GM18498 (cell line): ENCODE data around the gene HOXA1.

Experiments used
- ATAC-seq: cut with Tn5 transposase; IDR thresholded peaks from one replicate; pipeline ENCODE4 v1.9.1; 2021; ENCODE audit warnings: mild to moderate bottlenecking, moderate library complexity; ENCODE audit not compliant: unreplicated experiment

The HOXA1 gene

GRCh38 chr7:27117887-27118491 is 22.2 kb upstream of the HOXA1 start:
- ATAC-seq: no peak

DNA sequence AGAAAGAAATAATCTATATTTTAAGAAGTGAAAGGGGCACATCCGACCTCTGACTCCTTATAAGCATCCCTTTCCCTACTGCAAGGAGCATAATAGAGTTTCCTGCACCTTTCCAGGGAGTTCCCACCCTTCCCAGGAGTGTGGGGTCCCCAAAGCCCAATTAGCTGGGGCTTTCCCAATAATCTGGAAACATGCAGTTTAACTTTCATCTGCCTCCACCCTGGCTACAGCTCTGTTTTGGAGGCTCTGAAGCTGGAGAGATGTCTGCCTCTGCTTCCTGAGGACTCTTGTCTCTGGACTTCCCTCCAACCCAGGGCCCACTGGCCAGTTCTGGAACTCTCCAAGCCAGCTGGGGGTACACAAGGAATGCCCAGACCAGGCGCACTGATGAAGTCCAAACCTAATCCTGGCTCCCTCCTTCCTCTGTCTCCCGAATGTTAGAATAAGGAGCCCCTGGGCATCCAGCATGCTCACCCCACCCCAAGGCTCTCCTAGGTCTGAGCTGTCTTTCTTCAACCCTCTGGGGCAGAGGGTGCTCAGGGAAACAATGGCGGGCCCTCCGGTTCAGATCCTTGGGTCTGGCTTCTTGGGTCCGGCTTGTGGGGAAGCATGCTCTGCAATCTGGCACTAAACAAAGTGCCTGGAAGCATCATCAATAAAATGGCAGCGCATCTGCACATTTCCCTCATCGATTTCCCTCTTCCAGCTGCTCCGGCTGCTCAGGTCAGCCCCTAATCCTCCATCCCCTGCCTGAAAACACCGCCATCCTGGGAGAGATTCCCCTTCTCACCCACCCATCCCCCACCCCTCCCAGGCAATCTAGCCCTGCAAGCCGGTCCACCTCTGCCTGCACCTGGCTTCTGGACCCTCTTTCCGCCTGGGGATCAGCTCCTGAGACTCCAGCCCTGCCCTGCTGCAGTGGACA is 21.4 kb upstream of the HOXA1 start:
- ATAC-seq: no peak

GRCh38 chr7:27116031-27116961 is 20.5 kb upstream of the HOXA1 start:
- no peak for ATAC-seq

GRCh38 chr7:27115221-27116026 is 19.6 kb upstream of the HOXA1 start:
- ATAC-seq: no peak

GRCh38 chr7:27114881-27115220 is 19.1 kb upstream of the HOXA1 start:
- no peak for ATAC-seq

DNA sequence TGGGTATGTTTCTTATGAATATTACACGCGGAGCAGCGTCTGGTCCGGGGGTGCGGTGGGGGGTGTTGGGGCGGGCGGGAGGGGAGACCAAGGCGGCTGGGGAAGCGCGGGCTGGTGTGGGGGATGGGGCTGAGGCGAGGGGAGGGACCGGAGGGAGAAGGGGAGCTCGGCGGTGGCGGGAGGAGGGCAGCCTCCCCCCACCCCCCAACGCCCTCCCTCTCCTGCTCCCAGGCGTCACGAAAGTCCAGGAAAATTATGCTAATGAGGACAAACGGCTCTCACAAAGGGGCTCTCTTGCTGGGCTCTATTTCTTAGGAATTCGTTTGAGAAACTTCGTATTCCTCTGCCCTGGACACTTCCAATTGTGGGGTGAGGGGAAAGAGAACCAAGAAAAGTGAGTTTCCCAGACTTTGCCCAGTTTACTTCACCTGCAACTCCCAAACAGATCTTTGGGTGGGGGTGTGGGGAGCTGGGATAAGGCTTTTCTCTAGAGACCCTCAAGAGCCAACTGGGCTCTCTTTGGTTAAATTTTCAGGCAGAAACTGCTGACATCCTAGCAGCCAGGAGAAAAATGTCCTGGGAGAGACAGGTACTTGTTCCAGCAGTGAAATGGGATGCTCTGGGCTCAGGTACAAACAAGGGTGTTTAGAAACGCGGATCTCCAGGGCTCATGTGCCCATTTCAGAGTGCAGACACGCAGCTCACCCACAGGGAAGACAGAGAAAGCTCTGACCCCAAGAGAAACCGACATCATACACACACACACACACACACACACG is 18.4 kb upstream of the HOXA1 start:
- ATAC-seq: no peak

DNA sequence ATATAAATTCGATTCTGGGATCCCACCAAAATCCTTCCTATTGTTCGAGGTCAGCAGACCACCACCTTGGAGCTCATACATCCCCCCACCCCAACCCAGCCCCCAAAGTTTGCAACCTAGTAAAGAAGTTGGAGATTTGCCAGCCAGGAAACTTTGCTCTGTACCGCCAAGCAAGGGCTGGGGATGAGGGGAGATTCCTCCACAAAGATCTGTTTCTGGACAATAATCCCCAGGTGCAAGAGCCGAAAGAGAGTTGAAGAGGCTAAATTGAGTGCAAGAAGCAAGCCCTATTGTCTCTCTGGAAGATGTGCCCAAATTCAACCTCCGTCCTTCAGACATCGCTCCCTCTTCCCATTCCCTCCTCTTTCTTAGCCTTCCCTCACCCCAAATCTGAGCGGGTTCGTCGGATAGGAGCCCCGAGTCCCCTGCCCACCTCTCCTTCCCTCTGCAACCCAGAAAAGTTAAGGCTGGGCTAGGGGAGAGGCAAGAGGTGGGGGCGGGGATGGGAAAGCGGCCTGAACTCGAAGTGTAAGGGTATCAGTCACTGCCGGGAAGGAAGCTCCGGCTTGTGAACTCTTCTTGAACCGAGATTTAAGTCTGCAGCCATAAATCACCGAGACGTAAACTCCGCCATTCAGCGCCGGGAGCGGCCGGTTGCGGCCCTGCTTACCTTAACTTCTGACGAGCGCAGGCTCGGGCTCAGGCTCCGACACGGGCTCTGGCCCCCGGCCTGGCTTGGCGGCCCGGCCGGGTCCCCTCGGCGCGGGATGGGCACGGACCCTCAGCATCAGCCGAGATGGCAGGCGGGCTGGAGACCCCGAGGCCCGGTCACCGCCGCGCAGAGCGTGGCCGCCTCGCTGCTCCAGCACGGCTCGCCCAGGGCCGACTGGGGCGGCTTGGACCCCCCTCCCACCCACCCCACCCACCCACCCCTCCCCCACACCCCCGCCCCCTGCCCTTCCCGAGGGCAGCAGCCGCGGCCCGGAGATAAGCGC is 17.5 kb upstream of the HOXA1 start:
- no peak for ATAC-seq

DNA sequence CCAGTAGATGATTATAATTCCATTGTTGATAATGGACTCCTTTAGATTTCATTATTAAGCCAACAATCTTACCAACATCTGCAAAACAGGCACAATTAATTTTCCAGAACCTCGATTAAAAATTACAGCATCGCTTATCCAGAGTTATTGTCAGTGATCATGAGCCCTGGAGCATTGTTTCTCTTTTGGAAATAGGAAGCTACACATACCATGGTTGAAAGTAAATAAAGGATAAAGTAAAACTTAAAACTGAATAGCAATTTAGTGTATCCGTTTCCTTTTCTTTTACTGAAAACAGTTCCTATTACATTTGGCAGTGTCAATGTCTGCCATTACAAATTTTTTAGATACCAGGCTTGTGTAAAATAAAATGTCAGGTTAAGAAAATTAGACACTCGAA is 16.6 kb upstream of the HOXA1 start:
- ATAC-seq: no peak

GRCh38 chr7:27111751-27112277 is 16.0 kb upstream of the HOXA1 start:
- ATAC-seq: no peak

- ATAC-seq: no peak
Measured at GRCh38 chr7:27111042-27111750, 15.4 kb upstream of the HOXA1 start.

DNA sequence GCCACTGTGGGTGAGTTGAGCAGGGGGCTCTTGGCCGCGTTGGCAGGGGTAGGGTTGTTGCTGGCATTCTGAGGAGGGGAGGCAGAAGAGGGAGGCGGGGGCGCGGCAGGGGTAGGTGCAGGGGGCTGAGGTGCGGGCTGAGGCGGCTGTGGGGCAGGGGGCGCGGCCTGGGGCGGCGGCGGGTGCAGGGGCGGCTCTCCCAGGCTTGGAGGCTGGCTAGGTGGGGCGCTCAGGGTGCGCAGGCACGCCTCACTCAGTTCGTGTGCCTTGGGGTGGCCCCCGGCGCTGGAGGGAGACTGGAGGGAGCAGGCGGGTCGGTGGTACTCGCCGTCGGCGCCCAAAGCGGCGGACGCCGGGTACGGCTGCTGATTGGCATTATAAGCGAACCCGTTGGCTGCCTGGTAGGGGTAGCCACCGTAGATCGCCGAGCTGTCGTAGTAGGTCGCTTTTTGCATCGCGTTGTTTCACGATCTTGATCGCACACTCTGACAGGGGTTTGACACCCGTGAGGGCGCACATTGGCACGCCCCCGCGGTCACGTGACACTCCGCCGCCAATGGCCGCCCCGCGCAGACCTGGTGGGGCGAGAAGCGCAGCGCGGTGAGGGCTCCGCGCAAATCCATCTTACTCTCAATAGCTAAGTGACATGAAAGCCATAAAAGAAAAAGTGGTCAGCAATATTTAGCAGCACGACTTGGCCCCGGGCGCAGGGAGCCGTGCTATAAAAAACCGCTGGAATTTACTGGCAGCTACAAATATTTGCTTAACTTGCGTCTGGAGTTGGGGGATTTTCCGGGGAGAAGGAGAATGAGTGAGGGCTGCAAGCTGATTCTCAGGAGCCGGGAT is 14.6 kb upstream of the HOXA1 start:
- ATAC-seq: no peak

GRCh38 chr7:27109466-27110185 is 13.8 kb upstream of the HOXA1 start:
- ATAC-seq: no peak

GRCh38 chr7:27108390-27109127 is 12.8 kb upstream of the HOXA1 start:
- ATAC-seq: no peak

DNA sequence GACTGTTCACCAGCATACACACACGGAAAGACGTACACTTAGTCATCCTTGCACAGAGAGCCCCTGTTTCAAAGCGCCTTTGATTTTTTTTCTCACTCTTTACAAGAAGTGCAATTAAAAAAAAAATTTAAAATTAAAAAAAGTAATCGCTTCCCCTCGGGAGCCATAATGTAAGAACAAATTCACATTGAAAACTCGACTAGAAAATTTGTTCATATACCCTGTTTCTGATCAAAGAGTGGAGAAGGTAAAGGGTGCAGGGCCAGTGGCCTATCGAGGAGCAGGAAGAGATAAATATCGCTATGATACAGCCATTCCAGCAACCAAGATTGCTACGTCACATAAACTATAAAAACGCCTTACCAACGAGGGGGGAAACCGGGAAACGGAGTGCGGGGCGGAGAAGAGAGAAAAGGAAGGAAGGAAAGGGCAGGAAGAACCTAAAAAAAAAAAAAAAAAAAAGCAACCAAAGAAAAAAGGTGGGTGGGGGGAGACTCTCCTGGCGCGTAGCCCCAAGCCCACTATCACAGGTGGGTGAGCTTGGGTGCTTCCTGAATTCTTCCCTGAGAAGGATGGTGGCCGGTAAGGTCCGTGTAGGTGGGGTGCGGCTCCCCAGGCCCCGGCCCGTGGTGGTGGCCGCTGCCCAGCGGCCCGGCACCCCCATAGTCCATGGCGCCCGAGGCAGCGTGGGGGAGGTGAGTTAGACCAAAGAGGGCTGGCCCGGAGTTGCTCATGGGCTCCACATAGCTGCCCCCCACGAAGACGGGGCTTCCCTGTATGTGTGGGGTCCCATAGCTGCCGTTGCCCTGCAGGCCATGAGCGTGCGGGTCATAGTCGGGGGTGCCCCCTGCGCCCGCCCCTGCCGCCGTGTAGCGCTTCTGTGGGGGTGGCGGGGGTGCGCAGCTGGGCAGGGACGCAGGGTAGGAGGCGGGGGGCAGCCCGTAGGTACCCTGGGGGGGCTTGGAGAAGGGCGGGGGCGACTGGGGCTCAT is 11.9 kb upstream of the HOXA1 start:
- ATAC-seq: no peak
